ENCODE results near the gene AKAP5. TPM values are rescaled to one million over a fixed set of nuclear protein-coding genes. Genes with fewer than 3 reads are reported as not detected.

Gene AKAP5
- total RNA-seq, 1 donor from 2014 or later = 1.3 TPM

DNA sequence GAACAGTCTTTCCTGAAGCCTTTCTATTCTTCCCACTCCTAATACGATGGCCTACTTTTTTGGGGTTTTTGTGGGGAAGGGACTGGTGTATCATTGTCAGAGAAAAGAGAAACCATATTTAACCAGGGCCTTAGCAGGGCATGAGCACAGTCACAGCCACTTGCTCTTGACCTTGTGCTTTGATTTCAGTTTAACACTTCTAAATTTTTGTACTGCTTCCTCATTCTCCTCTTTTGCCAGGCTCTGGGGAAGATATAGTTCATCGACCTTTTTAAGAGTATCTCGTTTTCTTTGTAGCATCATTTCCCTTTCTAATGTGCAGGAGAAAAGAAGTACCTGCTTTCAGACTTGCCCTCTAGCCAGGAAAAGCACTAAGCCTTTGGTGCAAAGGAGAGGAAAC, 41.4 kb downstream of the AKAP5 start:
- Mint-ChIP-seq H3K27me3 (ENCODE audit: low read depth) (no peaks in the 10 kb centered on the region), H3K4me3 (peak overlapping the region; percentile 90), H3K4me1 (peaks cover 70% of the 10 kb centered on the region), H3K36me3 (ENCODE audit: low read depth) (no peaks in the 10 kb centered on the region), H3K27ac (ENCODE audit: unreplicated experiment) (no peak overlapping the region), H3K9me3 (no peaks in the 10 kb centered on the region)
- DNase-seq (ENCODE audit: low read depth, low spot score) = no peak
- TF ChIP-seq, protein P1, sequence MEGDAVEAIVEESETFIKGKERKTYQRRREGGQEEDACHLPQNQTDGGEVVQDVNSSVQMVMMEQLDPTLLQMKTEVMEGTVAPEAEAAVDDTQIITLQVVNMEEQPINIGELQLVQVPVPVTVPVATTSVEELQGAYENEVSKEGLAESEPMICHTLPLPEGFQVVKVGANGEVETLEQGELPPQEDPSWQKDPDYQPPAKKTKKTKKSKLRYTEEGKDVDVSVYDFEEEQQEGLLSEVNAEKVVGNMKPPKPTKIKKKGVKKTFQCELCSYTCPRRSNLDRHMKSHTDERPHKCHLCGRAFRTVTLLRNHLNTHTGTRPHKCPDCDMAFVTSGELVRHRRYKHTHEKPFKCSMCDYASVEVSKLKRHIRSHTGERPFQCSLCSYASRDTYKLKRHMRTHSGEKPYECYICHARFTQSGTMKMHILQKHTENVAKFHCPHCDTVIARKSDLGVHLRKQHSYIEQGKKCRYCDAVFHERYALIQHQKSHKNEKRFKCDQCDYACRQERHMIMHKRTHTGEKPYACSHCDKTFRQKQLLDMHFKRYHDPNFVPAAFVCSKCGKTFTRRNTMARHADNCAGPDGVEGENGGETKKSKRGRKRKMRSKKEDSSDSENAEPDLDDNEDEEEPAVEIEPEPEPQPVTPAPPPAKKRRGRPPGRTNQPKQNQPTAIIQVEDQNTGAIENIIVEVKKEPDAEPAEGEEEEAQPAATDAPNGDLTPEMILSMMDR (conservative IDR thresholded peaks at IDR 0.05) = no peak

DNA sequence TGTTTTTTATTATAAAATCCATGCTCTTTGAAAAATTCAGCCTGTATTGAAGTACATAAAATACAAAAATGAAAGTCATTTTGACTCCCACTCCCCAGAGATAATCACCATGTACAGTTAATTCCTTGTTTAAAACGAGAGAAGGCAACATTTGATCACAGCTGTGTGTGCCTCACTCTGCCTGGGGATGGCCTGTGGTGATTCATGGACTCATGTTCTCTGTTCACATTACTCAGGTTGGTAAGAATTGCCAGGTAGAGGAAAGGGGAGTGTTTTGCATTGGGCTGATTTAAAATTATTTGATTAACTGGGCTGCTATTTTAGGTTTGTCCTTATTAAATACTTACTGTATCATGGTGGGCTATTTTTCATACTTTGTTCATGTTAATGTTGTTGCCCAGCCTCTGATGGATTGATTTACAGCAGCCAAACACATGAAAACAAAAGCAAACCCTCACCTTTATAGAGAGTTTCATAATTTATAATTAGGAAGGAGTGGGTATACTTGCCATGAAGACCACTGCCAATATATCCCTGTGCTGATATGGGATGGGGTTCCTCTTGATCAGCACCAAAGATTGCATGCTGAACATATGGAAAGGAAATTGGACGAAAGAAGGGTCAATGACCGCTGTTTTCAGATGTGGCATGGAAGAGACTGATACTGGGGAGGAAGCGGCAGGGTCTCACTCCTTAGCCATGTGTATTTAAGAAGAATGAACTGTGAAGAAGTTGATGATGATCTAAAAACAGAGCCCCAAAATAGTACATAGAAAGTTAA, 42.3 kb downstream of the AKAP5 start:
- H3K27ac Mint-ChIP-seq (ENCODE audit: unreplicated experiment) = no peak overlapping the region

DNA sequence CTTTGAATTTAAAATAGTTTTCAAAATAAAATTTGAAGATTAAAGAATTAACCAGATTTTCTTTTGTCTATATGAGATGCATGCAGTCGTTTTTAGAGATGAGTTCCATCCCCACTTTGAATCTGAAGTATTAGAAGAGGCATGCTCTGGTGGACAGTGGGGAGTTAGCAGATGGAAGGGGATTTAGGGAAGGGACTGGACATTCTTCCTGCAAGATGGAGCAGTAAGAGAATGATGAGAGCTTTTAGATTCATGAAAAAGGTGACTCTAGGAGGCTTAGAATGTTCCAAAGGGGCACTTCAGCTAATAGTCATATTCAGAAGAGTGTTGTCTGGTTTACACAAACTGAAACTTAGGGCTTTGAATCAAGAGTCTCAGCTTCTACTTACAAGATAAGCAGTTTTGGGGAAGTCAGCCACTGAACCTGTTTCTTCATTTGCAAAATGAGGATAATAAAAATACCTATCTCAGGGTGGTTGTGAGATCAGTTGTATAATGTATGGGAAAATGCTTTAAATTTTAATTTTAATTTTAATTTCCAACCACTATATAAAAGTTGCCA, 43.0 kb downstream of the AKAP5 start:
- Mint-ChIP-seq H3K27ac (ENCODE audit: unreplicated experiment) (no peak overlapping the region), H3K4me3 (peak overlapping the region; percentile 90), H3K9me3 (no peaks in the 10 kb centered on the region), H3K27me3 (ENCODE audit: low read depth) (no peaks in the 10 kb centered on the region), H3K36me3 (ENCODE audit: low read depth) (no peaks in the 10 kb centered on the region), H3K4me1 (peaks cover 56% of the 10 kb centered on the region)
- no peak for DNase-seq (ENCODE audit: low read depth, low spot score)
- TF ChIP-seq, protein P1 (conservative IDR thresholded peaks at IDR 0.05) = no peak

More for the DNA sequence above, 42.3 kb downstream of the AKAP5 start:
- H3K4me3 Mint-ChIP-seq = peak overlapping the region; percentile 90
- TF ChIP-seq, protein P1 (conservative IDR thresholded peaks at IDR 0.05) = no peak
- H3K36me3 Mint-ChIP-seq (ENCODE audit: low read depth) = no peaks in the 10 kb centered on the region
- H3K27me3 Mint-ChIP-seq (ENCODE audit: low read depth) = no peaks in the 10 kb centered on the region
- peaks cover 62% of the 10 kb centered on the region for H3K4me1 Mint-ChIP-seq
- no peak for DNase-seq (ENCODE audit: low read depth, low spot score)
- H3K9me3 Mint-ChIP-seq = no peaks in the 10 kb centered on the region

DNA sequence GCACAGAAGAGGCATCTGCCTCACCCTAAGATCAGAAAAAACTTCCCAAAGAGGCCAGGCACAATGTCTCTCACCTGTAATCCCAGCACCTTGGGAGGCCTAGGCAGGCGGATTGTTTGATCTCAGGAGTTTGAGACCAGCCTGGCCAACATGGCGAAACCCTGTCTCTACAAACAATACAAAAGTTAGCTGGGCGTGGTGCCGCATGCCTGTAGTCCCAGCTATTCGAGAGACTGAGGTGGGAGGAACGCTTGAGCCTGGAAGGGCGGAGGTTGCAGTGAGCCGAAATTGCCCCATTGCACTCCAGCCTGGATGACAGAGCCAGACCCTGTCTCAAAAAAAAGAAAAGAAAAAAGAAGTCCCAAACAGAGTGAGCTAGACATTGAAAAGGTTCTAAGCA, 43.7 kb downstream of the AKAP5 start:
- Mint-ChIP-seq H3K9me3 (no peaks in the 10 kb centered on the region), H3K4me1 (peaks cover 56% of the 10 kb centered on the region), H3K27me3 (ENCODE audit: low read depth) (no peaks in the 10 kb centered on the region), H3K36me3 (ENCODE audit: low read depth) (no peaks in the 10 kb centered on the region), H3K27ac (ENCODE audit: unreplicated experiment) (no peak overlapping the region), H3K4me3 (peak overlapping the region; percentile 58)
- TF ChIP-seq, protein P1 (conservative IDR thresholded peaks at IDR 0.05) = no peak
- DNase-seq (ENCODE audit: low read depth, low spot score) = no peak

DNA sequence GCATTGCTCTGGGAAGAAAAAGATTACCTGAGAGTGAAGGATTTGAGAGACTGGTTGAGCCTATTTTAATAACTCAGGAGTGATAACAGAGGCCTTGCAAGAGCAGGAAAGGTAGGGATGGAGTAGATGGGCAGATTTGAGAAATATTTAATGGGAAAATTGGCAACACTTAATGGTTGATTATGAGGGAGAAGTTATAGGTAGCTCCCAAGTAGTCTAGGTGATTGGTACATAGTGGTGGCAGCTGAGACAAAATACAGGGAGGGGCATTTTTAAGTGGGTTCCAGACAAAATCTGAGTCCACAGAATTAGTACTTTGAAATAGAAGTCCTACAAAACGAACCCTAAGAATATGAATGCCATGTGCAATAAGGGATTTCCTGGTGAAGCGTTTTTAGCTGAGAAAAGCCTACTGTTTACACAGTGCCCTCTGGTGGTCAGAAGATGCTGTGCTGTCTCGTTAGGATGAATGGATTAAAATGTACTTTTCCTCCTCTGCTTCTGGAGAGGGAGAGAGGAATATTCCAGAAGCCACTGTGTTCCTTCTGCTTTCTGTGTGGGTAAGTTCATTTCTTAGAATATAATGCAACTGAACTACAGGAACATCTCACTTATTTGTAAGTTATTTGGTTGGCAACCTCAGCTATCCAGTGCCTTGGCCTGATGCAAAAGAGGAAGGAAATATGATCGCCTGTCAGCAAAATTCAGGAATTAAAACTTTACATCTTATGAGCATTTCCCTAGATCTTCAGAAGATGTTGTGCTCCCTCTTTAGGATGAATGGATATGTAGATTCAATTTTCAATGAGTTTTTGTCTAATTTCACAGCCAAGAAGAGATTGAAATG, 45.7 kb downstream of the AKAP5 start:
- Mint-ChIP-seq H3K4me1 (peaks cover 46% of the 10 kb centered on the region), H3K4me3 (peak overlapping the region; percentile 44), H3K9me3 (no peaks in the 10 kb centered on the region), H3K27me3 (ENCODE audit: low read depth) (no peaks in the 10 kb centered on the region), H3K36me3 (ENCODE audit: low read depth) (no peaks in the 10 kb centered on the region), H3K27ac (ENCODE audit: unreplicated experiment) (no peak overlapping the region)
- DNase-seq (ENCODE audit: low read depth, low spot score) = peak; percentile 70
- TF ChIP-seq, protein P1 (conservative IDR thresholded peaks at IDR 0.05) = peak; percentile 94
